ENCODE measurements around the gene TMEM258. TPM values are rescaled to one million over a fixed set of nuclear protein-coding genes. Genes with fewer than 3 reads are reported as not detected.

TMEM258 gene
- total RNA-seq, 1 donor, result 32.5 TPM

GRCh38 chr11:61829806-61830205 lies 37.4 kb upstream of the TMEM258 start:
- Histone ChIP-seq H3K27me3 (ENCODE audit: insufficient read depth, low read length) (peaks cover 5% of the 10 kb centered on the region), H3K9me3 (ENCODE audit: low read depth, low read length) (no peaks in the 10 kb centered on the region), H3K4me1 (ENCODE audit: insufficient read depth, low read length) (peaks cover 73% of the 10 kb centered on the region), H3K4me3 (ENCODE audit: low read length) (no peak overlapping the region)

- Histone ChIP-seq H3K4me3 (ENCODE audit: low read length) (peak overlapping the region; percentile 41), H3K9me3 (ENCODE audit: low read depth, low read length) (no peaks in the 10 kb centered on the region), H3K4me1 (ENCODE audit: insufficient read depth, low read length) (peaks cover 63% of the 10 kb centered on the region), H3K27me3 (ENCODE audit: insufficient read depth, low read length) (peaks cover 5% of the 10 kb centered on the region)
Observed at GRCh38 chr11:61828629-61829407, 36.4 kb upstream of the TMEM258 start.

GRCh38 chr11:61828379-61828628 lies 35.9 kb upstream of the TMEM258 start:
- Histone ChIP-seq H3K27me3 (ENCODE audit: insufficient read depth, low read length) (peaks cover 5% of the 10 kb centered on the region), H3K4me3 (ENCODE audit: low read length) (peak overlapping the region; percentile 41), H3K4me1 (ENCODE audit: insufficient read depth, low read length) (peaks cover 59% of the 10 kb centered on the region), H3K9me3 (ENCODE audit: low read depth, low read length) (no peaks in the 10 kb centered on the region)

DNA sequence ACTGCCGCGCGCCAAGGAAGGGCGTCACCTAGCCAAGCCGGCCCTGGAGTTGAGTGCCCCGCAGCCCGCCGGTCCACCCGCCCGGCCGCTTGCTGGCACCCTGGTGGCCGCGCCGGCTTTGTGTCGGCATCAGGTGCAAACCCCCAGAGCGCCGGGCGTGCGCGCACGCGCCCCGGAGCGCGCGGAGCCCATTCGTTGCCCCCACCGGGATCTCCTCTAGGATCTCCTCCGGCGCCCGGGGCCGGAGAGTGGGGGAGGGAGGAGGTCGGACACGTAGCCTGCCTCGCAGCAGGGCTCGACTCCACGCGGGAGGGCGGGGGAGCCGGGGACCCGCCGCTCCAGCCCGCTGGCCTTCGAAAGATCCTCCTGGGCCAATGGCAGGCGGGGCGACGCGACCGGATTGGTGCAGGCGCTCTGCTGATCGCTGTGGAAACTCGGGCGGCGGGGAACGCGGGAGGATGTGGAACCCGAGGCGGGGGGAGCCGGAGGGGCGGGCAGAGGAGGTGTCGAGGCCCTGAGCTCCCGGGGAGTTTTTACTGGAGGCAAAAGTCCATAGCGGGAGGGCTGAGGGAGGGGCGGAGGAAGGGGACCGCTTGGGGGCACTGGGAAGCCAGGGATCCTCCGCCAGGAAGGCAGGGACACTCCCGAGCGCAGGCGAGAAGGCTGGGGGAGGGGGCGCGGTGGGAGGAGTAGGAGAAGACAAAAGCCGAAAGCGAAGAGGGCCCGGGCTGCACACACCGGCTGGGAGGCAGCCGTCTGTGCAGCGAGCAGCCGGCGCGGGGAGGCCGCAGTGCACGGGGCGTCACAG lies 35.4 kb upstream of the TMEM258 start, which contains the start of gene FADS2:
FADS2 (plus strand) TSS at position 730 of the 808 bp plus-strand sequence. CDS start 91 bp downstream, outside the sequence.
- Histone ChIP-seq H3K4me1 (ENCODE audit: insufficient read depth, low read length) (peaks cover 59% of the 10 kb centered on the region), H3K9me3 (ENCODE audit: low read depth, low read length) (no peaks in the 10 kb centered on the region), H3K4me3 (ENCODE audit: low read length) (peak within 1 kb of the TSS; percentile 41), H3K27me3 (ENCODE audit: insufficient read depth, low read length) (peaks cover 5% of the 10 kb centered on the region)

DNA sequence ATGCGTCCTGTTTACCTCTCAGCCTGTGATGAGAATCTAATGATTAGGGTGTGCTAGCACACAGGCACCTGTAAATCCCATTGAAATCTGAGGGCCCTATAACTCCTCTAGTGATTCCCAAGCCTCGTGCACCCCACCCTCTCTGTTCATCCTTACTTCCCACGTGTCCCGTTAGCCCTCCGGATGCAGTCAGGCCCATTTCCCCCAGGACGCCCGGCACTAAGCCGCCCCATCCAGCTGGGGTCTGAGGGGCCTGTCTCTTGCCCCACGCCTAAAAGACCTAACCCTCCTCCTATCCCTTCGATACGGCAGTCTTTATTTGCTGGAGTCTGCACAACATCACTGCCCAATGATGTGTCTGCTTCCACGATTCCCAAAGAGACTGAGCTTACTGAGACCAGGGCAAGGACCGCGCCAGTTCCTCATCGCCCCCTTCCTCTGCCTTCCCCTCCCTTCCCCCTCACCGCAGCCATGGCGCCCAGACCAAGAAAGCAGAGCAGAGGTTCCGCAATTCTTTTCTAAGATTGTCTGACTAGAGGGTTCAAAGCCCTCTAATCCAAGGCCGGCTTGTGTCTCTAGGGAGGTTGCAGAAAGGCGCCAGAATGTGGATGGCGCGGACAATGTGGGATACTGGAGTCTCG lies 34.7 kb upstream of the TMEM258 start:
- Histone ChIP-seq H3K27me3 (ENCODE audit: insufficient read depth, low read length) (peaks cover 5% of the 10 kb centered on the region), H3K4me1 (ENCODE audit: insufficient read depth, low read length) (peaks cover 54% of the 10 kb centered on the region), H3K9me3 (ENCODE audit: low read depth, low read length) (no peaks in the 10 kb centered on the region), H3K4me3 (ENCODE audit: low read length) (peak overlapping the region; percentile 41)

GRCh38 chr11:61820174-61820573 lies 27.8 kb upstream of the TMEM258 start:
- no peaks in the 10 kb centered on the region for H3K9me3 ChIP-seq (ENCODE audit: low read depth, low read length)

GRCh38 chr11:61817471-61818202 lies 25.2 kb upstream of the TMEM258 start:
- Histone ChIP-seq H3K4me3 (ENCODE audit: low read length) (no peak overlapping the region), H3K27me3 (ENCODE audit: insufficient read depth, low read length) (peaks cover 3% of the 10 kb centered on the region), H3K9me3 (ENCODE audit: low read depth, low read length) (no peaks in the 10 kb centered on the region), H3K4me1 (ENCODE audit: insufficient read depth, low read length) (peaks cover 29% of the 10 kb centered on the region)

More at GRCh38 chr11:61820174-61820573, 27.8 kb upstream of the TMEM258 start:
- peaks cover 22% of the 10 kb centered on the region for H3K4me1 ChIP-seq (ENCODE audit: insufficient read depth, low read length)
- no peak overlapping the region for H3K4me3 ChIP-seq (ENCODE audit: low read length)
- peaks cover 3% of the 10 kb centered on the region for H3K27me3 ChIP-seq (ENCODE audit: insufficient read depth, low read length)

DNA sequence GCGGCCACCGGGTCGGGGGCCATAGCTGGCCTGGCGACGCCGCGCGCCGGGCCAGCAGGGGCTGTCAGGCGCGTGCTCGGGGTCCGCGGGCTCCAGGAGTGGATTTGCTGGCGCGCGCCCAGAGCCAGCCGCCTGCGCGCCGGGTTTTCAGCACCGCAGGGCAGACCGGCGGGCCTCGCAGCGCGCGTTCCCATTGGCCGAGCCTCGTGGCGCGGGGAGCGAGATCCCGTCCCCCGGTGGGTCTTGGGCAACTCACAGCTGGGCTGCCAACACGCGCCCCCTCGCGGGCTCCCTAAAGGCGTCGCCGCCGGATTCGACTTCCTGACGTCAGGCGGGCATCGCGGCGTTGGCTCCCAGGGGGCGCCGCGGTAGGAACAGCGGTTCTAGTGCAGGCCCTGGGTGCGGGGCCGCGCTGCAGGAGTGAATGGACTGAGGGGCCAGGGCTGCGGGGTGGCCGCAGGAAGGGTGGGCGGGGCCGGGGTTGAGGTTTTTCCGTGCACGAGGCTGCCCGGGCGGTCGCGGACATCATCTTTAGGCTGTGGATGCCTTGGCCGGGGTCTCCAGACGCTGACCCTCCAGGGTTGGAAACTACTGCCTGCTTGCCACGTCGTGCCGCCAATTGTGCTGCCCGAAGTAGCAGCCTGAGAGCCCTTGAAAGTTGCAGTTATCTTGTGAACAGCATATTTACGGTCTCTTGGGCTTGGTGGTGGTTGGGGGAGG lies 24.5 kb upstream of the TMEM258 start, which contains the start of gene FADS1:
FADS1 (minus strand) TSS at position 268 of the 720 bp plus-strand sequence; CDS start at position 194, 74 bp downstream.
- Histone ChIP-seq H3K4me3 (ENCODE audit: low read length) (peak within 1 kb of the TSS; percentile 45), H3K27me3 (ENCODE audit: insufficient read depth, low read length) (peaks cover 3% of the 10 kb centered on the region), H3K9me3 (ENCODE audit: low read depth, low read length) (no peaks in the 10 kb centered on the region), H3K4me1 (ENCODE audit: insufficient read depth, low read length) (peaks cover 29% of the 10 kb centered on the region)

DNA sequence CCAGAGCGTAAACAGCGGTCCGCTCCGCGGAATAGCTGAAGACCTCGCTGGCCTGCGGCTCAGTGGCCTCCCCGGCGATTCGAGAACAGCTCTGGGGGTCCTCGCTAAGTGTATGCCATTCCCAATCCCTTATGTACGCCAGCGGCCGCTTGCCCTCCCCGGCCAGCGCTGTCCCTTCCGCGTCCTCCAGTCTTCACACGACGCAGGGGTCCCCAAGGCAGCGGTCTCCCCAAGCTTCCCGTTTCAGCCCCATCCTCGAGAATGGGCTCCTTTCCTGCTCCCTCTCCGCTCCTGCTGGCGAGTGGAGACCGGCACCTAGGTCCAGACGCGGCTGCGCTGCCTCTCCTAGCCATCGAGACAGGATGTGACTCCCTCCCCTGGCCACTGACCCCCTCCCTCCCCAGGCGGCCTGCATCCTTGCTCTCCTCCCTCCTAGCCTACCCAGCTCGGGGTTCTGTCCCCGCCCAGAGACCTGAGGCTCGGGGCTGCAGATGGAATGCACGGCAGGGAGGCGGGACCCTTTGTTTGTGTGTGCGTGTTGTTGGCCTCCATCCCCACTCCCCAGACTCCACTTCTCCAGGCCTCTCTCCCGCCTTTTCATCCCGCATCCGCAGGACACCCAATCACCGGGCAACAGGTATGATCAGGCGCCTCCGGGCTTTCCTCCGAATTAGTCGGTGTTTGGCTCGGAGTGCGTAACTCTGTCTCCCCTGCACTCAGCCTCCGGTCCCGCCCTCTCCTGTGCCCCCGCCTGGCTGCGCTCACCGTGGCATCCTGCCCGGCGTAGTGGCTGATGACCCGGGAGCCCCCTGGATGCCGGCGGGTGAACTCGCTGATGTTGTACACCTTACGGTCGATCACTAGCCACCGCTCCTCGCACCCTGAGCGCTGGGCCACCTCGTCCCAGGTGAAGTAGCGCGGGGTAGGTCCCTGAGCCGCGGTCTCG lies 23.7 kb upstream of the TMEM258 start:
- Histone ChIP-seq H3K9me3 (ENCODE audit: low read depth, low read length) (no peaks in the 10 kb centered on the region), H3K4me1 (ENCODE audit: insufficient read depth, low read length) (peaks cover 29% of the 10 kb centered on the region), H3K27me3 (ENCODE audit: insufficient read depth, low read length) (peaks cover 3% of the 10 kb centered on the region), H3K4me3 (ENCODE audit: low read length) (peak overlapping the region; percentile 45)

GRCh38 chr11:61814958-61815789 lies 22.8 kb upstream of the TMEM258 start:
- Histone ChIP-seq H3K4me3 (ENCODE audit: low read length) (peak overlapping the region; percentile 45), H3K27me3 (ENCODE audit: insufficient read depth, low read length) (peaks cover 3% of the 10 kb centered on the region), H3K4me1 (ENCODE audit: insufficient read depth, low read length) (peaks cover 29% of the 10 kb centered on the region), H3K9me3 (ENCODE audit: low read depth, low read length) (no peaks in the 10 kb centered on the region)

DNA sequence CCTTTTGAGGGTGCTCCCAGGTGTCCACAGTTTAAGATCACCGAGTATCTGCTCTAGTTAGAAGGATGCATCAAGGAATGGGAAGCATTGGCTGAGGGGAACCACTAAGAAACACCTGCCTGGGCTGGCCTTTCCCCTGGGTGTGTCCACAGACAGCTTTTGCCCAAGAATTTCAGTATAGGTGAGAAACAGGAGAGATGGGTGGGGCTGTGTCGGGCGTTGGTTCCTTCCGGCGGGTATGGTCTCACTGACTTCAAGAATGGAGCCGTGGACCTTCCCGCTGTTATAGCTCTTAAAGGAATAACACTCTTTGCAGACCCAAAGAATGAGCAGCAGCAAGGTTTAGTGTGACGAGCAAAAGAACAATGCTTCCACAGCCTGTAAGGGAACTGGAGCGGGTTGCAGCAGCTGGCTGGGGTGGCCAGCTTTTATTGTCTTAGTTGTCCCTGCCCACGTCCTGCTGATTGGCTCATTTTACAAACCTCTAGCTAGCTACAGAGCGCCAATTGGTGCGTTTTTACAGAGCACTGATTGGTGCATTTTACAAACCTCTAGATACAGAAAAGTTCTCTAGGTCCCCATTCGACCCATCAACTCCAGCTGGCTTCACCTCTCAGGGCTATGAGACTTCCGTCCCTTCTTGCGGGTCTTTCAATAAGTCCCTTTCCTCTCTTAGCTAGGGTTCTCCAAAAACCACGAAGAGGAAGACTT lies 22.0 kb upstream of the TMEM258 start:
- Histone ChIP-seq H3K9me3 (ENCODE audit: low read depth, low read length) (no peaks in the 10 kb centered on the region), H3K4me1 (ENCODE audit: insufficient read depth, low read length) (peaks cover 29% of the 10 kb centered on the region), H3K4me3 (ENCODE audit: low read length) (peak overlapping the region; percentile 45), H3K27me3 (ENCODE audit: insufficient read depth, low read length) (peaks cover 3% of the 10 kb centered on the region)

DNA sequence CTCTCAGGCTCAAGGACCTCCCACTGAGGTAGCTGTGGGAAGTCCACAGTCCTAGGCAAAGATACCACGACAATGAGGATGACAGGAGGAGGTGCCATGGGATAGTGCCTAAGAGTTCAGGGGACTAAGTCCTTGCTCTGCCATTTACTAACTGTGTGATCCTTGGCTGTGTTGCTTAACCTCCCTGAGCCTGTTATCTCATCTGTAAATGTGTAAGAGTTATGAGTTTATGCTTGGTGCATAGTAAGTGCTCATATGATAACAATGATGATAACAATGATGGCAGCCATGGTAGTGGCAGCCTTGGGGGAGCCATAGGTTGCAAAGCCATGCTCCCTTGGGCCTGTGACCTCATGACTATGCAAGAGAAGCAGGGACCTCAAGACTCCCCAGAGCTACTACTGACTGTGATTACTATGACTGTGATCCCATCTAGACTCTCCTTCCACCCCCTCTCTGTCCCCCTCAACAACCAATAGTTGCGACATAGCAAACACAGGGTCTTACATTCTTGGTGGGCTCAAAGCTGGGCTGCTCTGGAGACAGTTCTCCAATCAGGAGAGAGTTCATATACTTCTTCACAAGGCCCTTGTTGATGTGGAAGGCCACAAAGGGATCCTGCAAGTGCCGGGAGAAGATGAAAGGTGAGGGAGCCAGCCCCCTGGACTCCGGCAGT lies 20.5 kb upstream of the TMEM258 start:
- peaks cover 3% of the 10 kb centered on the region for H3K27me3 ChIP-seq (ENCODE audit: insufficient read depth, low read length)
- no peaks in the 10 kb centered on the region for H3K9me3 ChIP-seq (ENCODE audit: low read depth, low read length)
- no peak overlapping the region for H3K4me3 ChIP-seq (ENCODE audit: low read length)
- H3K4me1 ChIP-seq (ENCODE audit: insufficient read depth, low read length), result peaks cover 29% of the 10 kb centered on the region

All from mononuclear cell (primary cell).